H1 (cell line): ENCODE data around the gene SLC45A1. TPM values are rescaled to one million over a fixed set of nuclear protein-coding genes. Genes with fewer than 3 reads are reported as not detected.

ENCODE experiments used
- CTCF ChIA-PET: fragments of 300-600 bp; sonication (Branson Sonifier 250); formaldehyde crosslinking; loops from one replicate; lab custom pipeline; 2021; ENCODE audit not compliant: partially characterized antibody; lab: Charles Lee
- POLR2A ChIA-PET: fragments of 300-600 bp; sonication (Branson Sonifier 250); formaldehyde crosslinking; loops from one replicate; lab custom pipeline; 2021; ENCODE audit warnings: inconsistent platforms; ENCODE audit not compliant: partially characterized antibody; lab: Charles Lee
- DNase-seq, 2 experiments: peaks; one replicate each; pipeline versions ENCODE4 v3.0.0 to v3.0.0-alpha.2; 2010 to 2022; ENCODE audit warnings: low spot score in 2 of 2, low read depth in 1 of 2, mixed read lengths in 1 of 2
- FAIRE-seq: peaks from 2 replicates; lab custom pipeline; 2011; peaks lifted over from hg19 to GRCh38; lab: Jason Lieb, UNC
- H2AFZ ChIP-seq: 2 replicates; pipeline ENCODE4 v1.8.1; 2012; ENCODE audit warnings: low read length, inconsistent platforms
- H2AK5ac ChIP-seq: 2 replicates; pipeline ENCODE4 v1.6.1; 2013; ENCODE audit warnings: low read depth, low read length
- H2BK120ac ChIP-seq: replicated peaks from 2 replicates; pipeline ENCODE3; 2013; ENCODE audit warnings: low read depth, low read length, inconsistent platforms
- H2BK12ac ChIP-seq: 2 replicates; pipeline ENCODE4 v1.6.1; 2013; ENCODE audit warnings: low read depth, low read length
- H2BK15ac ChIP-seq: 2 replicates; pipeline ENCODE4 v1.6.1; 2013; ENCODE audit warnings: low read length
- H2BK20ac ChIP-seq: 2 replicates; pipeline ENCODE4 v1.6.1; 2013; ENCODE audit warnings: low read length
- H2BK5ac ChIP-seq: 2 replicates; pipeline ENCODE4 v1.6.1; 2013; ENCODE audit warnings: low read depth, low read length
- H3K14ac ChIP-seq: 2 replicates; pipeline ENCODE4 v1.6.1; 2013; ENCODE audit warnings: inconsistent platforms; ENCODE audit not compliant: insufficient read length
- H3K18ac ChIP-seq: 2 replicates; pipeline ENCODE4 v1.6.1; 2013; ENCODE audit warnings: low read length; ENCODE audit errors: extremely low read depth
- H3K23ac ChIP-seq: 2 replicates; pipeline ENCODE4 v1.6.1; 2013; ENCODE audit warnings: inconsistent platforms; ENCODE audit not compliant: insufficient read length
- H3K23me2 ChIP-seq: 2 replicates; pipeline ENCODE4 v1.6.1; 2013; ENCODE audit warnings: low read depth, low read length
- H3K27ac ChIP-seq: 2 replicates; pipeline ENCODE4 v1.6.1; 2011; ENCODE audit warnings: low read depth, low read length, inconsistent platforms
- H3K27me3 ChIP-seq, 4 experiments: replicated peaks in 1 of 4; 1 replicate in 1 of 4; 2 replicates in 3 of 4; pipeline versions ENCODE4 v1.6.1 to v1.8.1; 2011 to 2013; ENCODE audit warnings: low read length in 3 of 4, mild to moderate bottlenecking in 3 of 4, inconsistent platforms in 2 of 4, mixed read lengths in 2 of 4, moderate library complexity in 1 of 4; ENCODE audit not compliant: control insufficient read depth in 3 of 4, insufficient read depth in 3 of 4; ENCODE audit errors: extremely low read depth in 1 of 4
- H3K36me3 ChIP-seq, 4 experiments: 2 replicates each; pipeline versions ENCODE4 v1.6.1 to v1.8.1; 2011 to 2013; ENCODE audit warnings: mild to moderate bottlenecking in 4 of 4, low read length in 3 of 4, moderate library complexity in 2 of 4, control low read depth in 1 of 4, inconsistent platforms in 1 of 4; ENCODE audit not compliant: insufficient read depth in 4 of 4, control insufficient read depth in 2 of 4
- H3K4ac ChIP-seq: replicated peaks from 2 replicates; pipeline ENCODE3; 2013; ENCODE audit warnings: low read length, low read depth, mixed read lengths, inconsistent platforms; ENCODE audit not compliant: insufficient read length
- H3K4me1 ChIP-seq, 4 experiments: replicated peaks in 1 of 4; 1 replicate in 1 of 4; 2 replicates in 3 of 4; pipeline versions ENCODE4 v1.6.1 to v1.8.1; 2011 to 2013; ENCODE audit warnings: low read length in 3 of 4, inconsistent platforms in 2 of 4, mixed read lengths in 1 of 4; ENCODE audit not compliant: insufficient read depth in 4 of 4, control insufficient read depth in 3 of 4
- H3K4me2 ChIP-seq, 2 experiments: 2 replicates each; pipeline versions ENCODE4 v1.6.1 to v1.8.1; 2011 to 2013; ENCODE audit warnings: low read depth in 2 of 2, low read length in 2 of 2, control low read depth in 1 of 2, inconsistent platforms in 1 of 2, mild to moderate bottlenecking in 1 of 2; ENCODE audit not compliant: insufficient read depth in 1 of 2
- H3K4me3 ChIP-seq, 4 experiments: fragments of 200-600, 300-600 bp in 1 of 4; sonication (generic), shearing (Covaris generic), sonication (Bioruptor Twin) in 1 of 4; 2 replicates each; pipeline versions ENCODE4 v1.5.1 to v1.8.1; 2011 to 2016; ENCODE audit warnings: low read length in 4 of 4, low read depth in 3 of 4, control low read depth in 2 of 4, inconsistent platforms in 2 of 4, mild to moderate bottlenecking in 2 of 4, mixed read lengths in 1 of 4, moderate library complexity in 1 of 4; ENCODE audit not compliant: insufficient read depth in 2 of 4; ENCODE audit errors: extremely low read depth in 1 of 4
- H3K56ac ChIP-seq: replicated peaks from 2 replicates; pipeline ENCODE3; 2013; ENCODE audit warnings: low read depth, mild to moderate bottlenecking, mixed read lengths, low read length, inconsistent platforms; ENCODE audit not compliant: insufficient read length
- H3K79me1 ChIP-seq: 2 replicates; pipeline ENCODE4 v1.6.1; 2013; ENCODE audit warnings: low read depth, low read length, control low read depth
- H3K79me2 ChIP-seq, 2 experiments: 2 replicates each; pipeline versions ENCODE4 v1.6.1 to v1.8.1; 2012 to 2013; ENCODE audit warnings: low read length in 2 of 2, mild to moderate bottlenecking in 2 of 2, inconsistent platforms in 1 of 2; ENCODE audit not compliant: insufficient read depth in 2 of 2, control insufficient read depth in 1 of 2
- H3K9ac ChIP-seq, 4 experiments: replicated peaks in 1 of 4; 1 replicate in 1 of 4; 2 replicates in 3 of 4; pipeline versions ENCODE4 v1.6.1 to v1.8.1; 2011 to 2013; ENCODE audit warnings: low read depth in 3 of 4, low read length in 3 of 4, control low read depth in 2 of 4, mild to moderate bottlenecking in 2 of 4, moderate library complexity in 2 of 4, inconsistent platforms in 1 of 4; ENCODE audit errors: extremely low read depth in 1 of 4
- H3K9me3 ChIP-seq, 2 experiments: 2 replicates each; pipeline versions ENCODE4 v1.6.1 to v1.8.1; 2012 to 2013; ENCODE audit warnings: mild to moderate bottlenecking in 2 of 2, moderate library complexity in 2 of 2, control low read depth in 1 of 2, inconsistent platforms in 1 of 2, low read depth in 1 of 2, low read length in 1 of 2, mixed read lengths in 1 of 2; ENCODE audit not compliant: insufficient read depth in 2 of 2
- H4K20me1 ChIP-seq, 2 experiments: replicated peaks in 1 of 2; 2 replicates each; pipeline versions ENCODE3 to v1.8.1; 2011 to 2013; ENCODE audit warnings: inconsistent platforms in 2 of 2, low read length in 2 of 2, mild to moderate bottlenecking in 1 of 2; ENCODE audit not compliant: insufficient read depth in 2 of 2, control insufficient read depth in 1 of 2
- H4K5ac ChIP-seq: 2 replicates; pipeline ENCODE4 v1.6.1; 2013; ENCODE audit warnings: low read length, low read depth, mixed read lengths, inconsistent platforms; ENCODE audit not compliant: insufficient read length
- H4K8ac ChIP-seq: 2 replicates; pipeline ENCODE4 v1.8.0; 2013; ENCODE audit warnings: mild to moderate bottlenecking, moderate library complexity, low read length, inconsistent platforms; ENCODE audit not compliant: insufficient read depth; ENCODE audit errors: extremely low read depth
- H4K91ac ChIP-seq: replicated peaks from 2 replicates; pipeline ENCODE3; 2013; ENCODE audit warnings: low read length, mixed read lengths, inconsistent platforms; ENCODE audit not compliant: insufficient read length
- BCL11A ChIP-seq, 2 experiments: IDR thresholded peaks; one replicate each; pipeline ENCODE4 v1.6.1; 2011; ENCODE audit warnings: low read depth in 2 of 2, low read length in 2 of 2, mild to moderate bottlenecking in 2 of 2
- EGR1 ChIP-seq: IDR thresholded peaks from 2 replicates; pipeline ENCODE4 v1.6.1; 2011; ENCODE audit warnings: low read depth, low read length, borderline replicate concordance
- FOSL1 ChIP-seq: IDR thresholded peaks from 2 replicates; pipeline ENCODE4 v1.6.1; 2011; ENCODE audit warnings: mild to moderate bottlenecking, low read depth, low read length, moderate library complexity; ENCODE audit not compliant: insufficient read depth
- JUND ChIP-seq: IDR thresholded peaks from 2 replicates; pipeline ENCODE4 v1.6.1; 2011; ENCODE audit warnings: mild to moderate bottlenecking, improper control_type of control experiment, low read length
- KDM5A ChIP-seq: fragments of 200-600 bp; IDR thresholded peaks from 2 replicates; pipeline ENCODE4 v1.7.1; 2012; ENCODE audit warnings: mild to moderate bottlenecking, low read length, inconsistent platforms, mixed read lengths
- MAFK ChIP-seq: IDR thresholded peaks from 2 replicates; pipeline ENCODE4 v1.6.1; 2012; ENCODE audit warnings: low read depth, mild to moderate bottlenecking, improper control_type of control experiment, low read length
- POLR2A ChIP-seq, 2 experiments: IDR thresholded peaks; 1 replicate in 1 of 2; 2 replicates in 1 of 2; pipeline ENCODE4 v1.6.1; 2011; ENCODE audit warnings: low read depth in 2 of 2, low read length in 2 of 2, mild to moderate bottlenecking in 2 of 2; ENCODE audit errors: control extremely low read depth in 1 of 2
- RFX5 ChIP-seq: IDR thresholded peaks from 2 replicates; pipeline ENCODE4 v1.6.1; 2011; ENCODE audit warnings: low read depth, low read length, improper control_type of control experiment, borderline replicate concordance
- WGBS, 2 experiments: shearing (Covaris generic) in 1 of 2; methylation state at CpG; one replicate each; pipeline versions ENCODE4 v1.1.6 to v1.1.7; 2013 to 2015; ENCODE audit warnings: low lambda C conversion rate in 2 of 2, mixed read lengths in 2 of 2, inconsistent platforms in 1 of 2, low coverage in 1 of 2, missing lambda C conversion rate in 1 of 2; ENCODE audit not compliant: insufficient replicate concordance in 2 of 2, insufficient coverage in 1 of 2, insufficient read length in 1 of 2; ENCODE audit errors: extremely low coverage in 1 of 2, missing lambda C conversion rate in 1 of 2; 5-methylcytosine and 5-hydroxymethylcytosine counted together
- polyA plus RNA-seq, 7 experiments: library from polyadenylated mRNA; depleted of rRNA in 3 of 7; stranded (reverse) in 5 of 7; unstranded in 2 of 7; fragments of >200 nt in 5 of 7; fragments of 200-250 nt in 2 of 7; gene quantifications; 1 replicate in 5 of 7; 2 replicates in 1 of 7; 4 replicates in 1 of 7; pipeline versions ENCODE4 v1.2.1 to v1.2.3, GENCODE V29; 2011 to 2013; ENCODE audit warnings: missing spikeins in 2 of 7, mixed read lengths in 2 of 7
- total RNA-seq: library from RNA; stranded (reverse); fragmentation: NEBNext Ultra II Directional; extraction: Animal tissue kit (Norgen Biotek cat#: 25700); gene quantifications from 2 replicates; pipeline ENCODE4 v1.2.1, GENCODE V29; 2021
- TF ChIP-seq, protein P1 (sequence below): IDR thresholded peaks from 2 replicates; pipeline ENCODE4 v1.6.1; 2012; ENCODE audit warnings: low read length, inconsistent platforms

The SLC45A1 gene
- total and polyA plus RNA-seq, 2 of the 8 experiments (the other 6 are each of a cell fraction or from before 2014, with no cell fraction given) = 1.0 to 1.7 TPM

DNA sequence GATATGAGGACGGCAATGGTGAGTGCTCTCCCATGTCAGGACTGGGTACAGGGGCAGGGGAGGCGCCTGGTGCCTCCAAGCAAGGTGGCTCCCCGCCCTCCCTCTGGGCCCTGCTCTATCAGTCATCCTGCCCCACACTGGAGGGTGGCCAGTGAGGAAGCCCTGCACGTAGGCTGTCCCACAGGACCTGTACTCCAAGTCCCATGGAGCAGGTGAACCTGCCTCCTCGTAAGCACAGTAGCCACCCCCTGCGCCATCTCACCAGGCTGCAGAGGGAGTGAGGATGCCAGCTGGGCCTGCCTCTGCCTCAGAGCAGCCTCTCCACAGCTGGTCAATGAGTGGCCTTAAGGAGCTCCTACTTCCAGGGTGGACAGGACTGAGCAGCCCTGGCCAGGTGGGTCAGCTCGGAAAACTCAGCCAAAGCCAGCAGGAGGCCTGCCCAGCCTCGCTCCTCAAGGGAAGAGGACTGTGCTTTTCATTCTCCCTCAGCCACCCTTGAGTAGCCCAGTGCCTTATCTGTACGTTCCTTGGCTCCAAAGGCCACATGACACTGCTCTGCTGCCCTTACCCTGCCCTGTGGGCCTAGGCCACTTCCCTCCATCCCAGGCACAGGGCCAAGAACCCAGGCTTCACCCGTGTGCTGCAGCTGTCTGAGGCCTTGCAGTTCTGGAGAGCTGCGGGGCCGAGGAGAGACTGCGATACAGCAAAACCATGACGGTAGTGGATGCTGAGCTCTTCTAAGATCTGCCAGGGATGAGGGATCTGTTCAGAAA, 39.6 kb downstream of the SLC45A1 start:
- Histone ChIP-seq H2BK5ac (peak overlapping the region; percentile 19; the same call in 1 of the 2 replicates), H3K14ac (no peak overlapping the region), H3K79me1 (peaks cover 3% of the 10 kb centered on the region; the same call in 1 of the 2 replicates), H3K27me3 (no peaks in the 10 kb centered on the region), H3K4me3 (no peak overlapping the region), H3K9ac (no peak overlapping the region), H2BK15ac (no peak overlapping the region), H2BK20ac (no peak overlapping the region), H3K4me1 (no peaks in the 10 kb centered on the region), H4K5ac (no peak overlapping the region), H3K36me3 (peaks cover 16 to 71% (median 56%) of the 10 kb centered on the region in 4 experiments), H4K8ac (peak overlapping the region; percentile 15), H3K9me3 (no peaks in the 10 kb centered on the region), H2BK12ac (no peak overlapping the region), H2AK5ac (no peak overlapping the region), H3K27ac (0 out of 2 replicates have a peak overlapping the region, but pooled peaks have one; percentile 3), H4K91ac (no peak overlapping the region), H3K23me2 (no peaks in the 10 kb centered on the region), H3K56ac (no peak overlapping the region), H3K18ac (no peak overlapping the region), H4K20me1 (peaks cover 7 to 11% of the 10 kb centered on the region in 2 experiments), H3K79me2 (no peaks in the 10 kb centered on the region; a peak in 1 of 4 replicates), H3K23ac (no peak overlapping the region), H3K4me2 (no peak overlapping the region), H3K4ac (no peak overlapping the region), H2AFZ (no peak overlapping the region), H2BK120ac (no peak overlapping the region)
- whole genome bisulfite sequencing, 2 experiments = 94% methylated on average over 14 of the region's 14 CpGs; no CpG with 5 or more reads in 1 of the 2 experiments
- DNase-seq = no peak
- no peak for FAIRE-seq
- ChIA-PET CTCF (interaction anchor here (0.7 to 2.1 kb wide), 5 partner anchors 14 to 103 kb away, joined by 3 to 7 read pairs (median 4); no protein-coding TSS in a partner anchor), POLR2A (no interaction called here)
- TF ChIP-seq FOSL1 = no peak
- TF ChIP-seq JUND = no peak
- no peak for TF ChIP-seq BCL11A (IDR thresholded peaks at IDR 0.05; ENCODE audit: low read depth in 2 of 2, low read length in 2 of 2)
- no peak for TF ChIP-seq POLR2A (IDR thresholded peaks at IDR 0.05; ENCODE audit: control extremely low read depth in 1 of 2, low read depth in 2 of 2, low read length in 2 of 2)
- TF ChIP-seq MAFK = no peak
- TF ChIP-seq, protein P1, sequence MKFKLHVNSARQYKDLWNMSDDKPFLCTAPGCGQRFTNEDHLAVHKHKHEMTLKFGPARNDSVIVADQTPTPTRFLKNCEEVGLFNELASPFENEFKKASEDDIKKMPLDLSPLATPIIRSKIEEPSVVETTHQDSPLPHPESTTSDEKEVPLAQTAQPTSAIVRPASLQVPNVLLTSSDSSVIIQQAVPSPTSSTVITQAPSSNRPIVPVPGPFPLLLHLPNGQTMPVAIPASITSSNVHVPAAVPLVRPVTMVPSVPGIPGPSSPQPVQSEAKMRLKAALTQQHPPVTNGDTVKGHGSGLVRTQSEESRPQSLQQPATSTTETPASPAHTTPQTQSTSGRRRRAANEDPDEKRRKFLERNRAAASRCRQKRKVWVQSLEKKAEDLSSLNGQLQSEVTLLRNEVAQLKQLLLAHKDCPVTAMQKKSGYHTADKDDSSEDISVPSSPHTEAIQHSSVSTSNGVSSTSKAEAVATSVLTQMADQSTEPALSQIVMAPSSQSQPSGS = no peak
- TF ChIP-seq KDM5A = no peak
- TF ChIP-seq EGR1 = no peak
- no peak for TF ChIP-seq RFX5
